Ishikawa (cell line): ENCODE results near the gene GREM1.

Source experiments
- CEBPB ChIP-seq: IDR thresholded peaks from 2 replicates; pipeline ENCODE4 v1.6.1; 2012
- CREB1 ChIP-seq: IDR thresholded peaks from 2 replicates; pipeline ENCODE4 v1.6.1; 2012; ENCODE audit warnings: low read depth
- EP300 ChIP-seq: IDR thresholded peaks from 2 replicates; pipeline ENCODE4 v1.6.1; 2012; ENCODE audit warnings: borderline replicate concordance
- FOXM1 ChIP-seq: IDR thresholded peaks from 2 replicates; pipeline ENCODE4 v1.6.1; 2012; ENCODE audit warnings: low read depth, borderline replicate concordance
- NFIC ChIP-seq: IDR thresholded peaks from 2 replicates; pipeline ENCODE4 v1.6.1; 2012
- RAD21 ChIP-seq: IDR thresholded peaks from 2 replicates; pipeline ENCODE4 v1.6.1; 2012; ENCODE audit warnings: low read depth
- TAF1 ChIP-seq: IDR thresholded peaks from 2 replicates; pipeline ENCODE4 v1.6.1; 2012; ENCODE audit warnings: low read depth, mild to moderate bottlenecking
- YY1 ChIP-seq: IDR thresholded peaks from 2 replicates; pipeline ENCODE4 v1.6.1; 2012; ENCODE audit warnings: low read depth
- ZBTB7A ChIP-seq: IDR thresholded peaks from 2 replicates; pipeline ENCODE4 v1.6.1; 2012; ENCODE audit warnings: low read depth
- TF ChIP-seq, protein P1 (sequence below): IDR thresholded peaks from 2 replicates; pipeline ENCODE4 v1.6.1; 2012
- TF ChIP-seq, protein P2 (sequence below): IDR thresholded peaks from 2 replicates; pipeline ENCODE4 v1.6.1; 2012; ENCODE audit warnings: low read depth, mild to moderate bottlenecking

DNA sequence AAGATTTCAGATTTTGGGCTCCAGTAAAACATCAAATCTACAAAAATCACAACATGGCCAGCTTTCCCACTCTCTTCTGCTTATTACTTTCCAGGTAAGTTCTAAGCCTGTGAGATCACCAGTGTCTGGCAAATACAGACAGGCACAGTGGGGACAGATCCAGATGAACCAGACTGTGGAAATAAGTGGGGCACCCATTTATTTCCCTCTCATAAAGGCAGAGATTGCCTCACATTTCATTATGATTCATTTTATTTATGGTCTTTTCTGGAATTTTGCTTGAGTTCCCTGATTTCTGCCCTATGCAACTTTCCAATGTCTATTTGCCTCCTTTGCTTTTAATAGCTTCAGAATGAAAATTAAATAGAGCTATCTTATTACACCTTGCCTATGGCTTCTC lies 66.8 kb downstream of the GREM1 start:
- TF ChIP-seq NFIC (no peak), EP300 (no peak), CREB1 (no peak), RAD21 (no peak), CEBPB (no peak), TAF1 (no peak), YY1 (no peak), ZBTB7A (no peak), FOXM1 (no peak)
- TF ChIP-seq, protein P1, sequence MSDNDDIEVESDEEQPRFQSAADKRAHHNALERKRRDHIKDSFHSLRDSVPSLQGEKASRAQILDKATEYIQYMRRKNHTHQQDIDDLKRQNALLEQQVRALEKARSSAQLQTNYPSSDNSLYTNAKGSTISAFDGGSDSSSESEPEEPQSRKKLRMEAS: no peak
- TF ChIP-seq, protein P2, sequence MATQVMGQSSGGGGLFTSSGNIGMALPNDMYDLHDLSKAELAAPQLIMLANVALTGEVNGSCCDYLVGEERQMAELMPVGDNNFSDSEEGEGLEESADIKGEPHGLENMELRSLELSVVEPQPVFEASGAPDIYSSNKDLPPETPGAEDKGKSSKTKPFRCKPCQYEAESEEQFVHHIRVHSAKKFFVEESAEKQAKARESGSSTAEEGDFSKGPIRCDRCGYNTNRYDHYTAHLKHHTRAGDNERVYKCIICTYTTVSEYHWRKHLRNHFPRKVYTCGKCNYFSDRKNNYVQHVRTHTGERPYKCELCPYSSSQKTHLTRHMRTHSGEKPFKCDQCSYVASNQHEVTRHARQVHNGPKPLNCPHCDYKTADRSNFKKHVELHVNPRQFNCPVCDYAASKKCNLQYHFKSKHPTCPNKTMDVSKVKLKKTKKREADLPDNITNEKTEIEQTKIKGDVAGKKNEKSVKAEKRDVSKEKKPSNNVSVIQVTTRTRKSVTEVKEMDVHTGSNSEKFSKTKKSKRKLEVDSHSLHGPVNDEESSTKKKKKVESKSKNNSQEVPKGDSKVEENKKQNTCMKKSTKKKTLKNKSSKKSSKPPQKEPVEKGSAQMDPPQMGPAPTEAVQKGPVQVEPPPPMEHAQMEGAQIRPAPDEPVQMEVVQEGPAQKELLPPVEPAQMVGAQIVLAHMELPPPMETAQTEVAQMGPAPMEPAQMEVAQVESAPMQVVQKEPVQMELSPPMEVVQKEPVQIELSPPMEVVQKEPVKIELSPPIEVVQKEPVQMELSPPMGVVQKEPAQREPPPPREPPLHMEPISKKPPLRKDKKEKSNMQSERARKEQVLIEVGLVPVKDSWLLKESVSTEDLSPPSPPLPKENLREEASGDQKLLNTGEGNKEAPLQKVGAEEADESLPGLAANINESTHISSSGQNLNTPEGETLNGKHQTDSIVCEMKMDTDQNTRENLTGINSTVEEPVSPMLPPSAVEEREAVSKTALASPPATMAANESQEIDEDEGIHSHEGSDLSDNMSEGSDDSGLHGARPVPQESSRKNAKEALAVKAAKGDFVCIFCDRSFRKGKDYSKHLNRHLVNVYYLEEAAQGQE: no peak
